CD4-positive, alpha-beta T cell (primary cell): ENCODE data around the gene CTNNA3. TPM values are rescaled to one million over a fixed set of nuclear protein-coding genes. Genes with fewer than 3 reads are reported as not detected.

ENCODE experiments used
- ATAC-seq: fragments of 200-7000 bp; cut with Tn5 transposase; one replicate; pipeline ENCODE4 v1.10.0; 2022; ENCODE audit warnings: mild to moderate bottlenecking; ENCODE audit not compliant: poor library complexity
- CTCF ChIA-PET: fragments of 350-600 bp; sonication (Branson Sonifier 250); formaldehyde crosslinking; loops from one replicate; lab custom pipeline; 2021; ENCODE audit warnings: antibody characterized with exemption, inconsistent platforms; lab: Charles Lee
- POLR2A ChIA-PET: fragments of 350-600 bp; sonication (Branson Sonifier 250); formaldehyde crosslinking; loops from one replicate; lab custom pipeline; 2021; ENCODE audit warnings: antibody characterized with exemption, inconsistent platforms; lab: Charles Lee
- DNase-seq, 14 experiments: peaks; one replicate each; pipeline ENCODE4 v3.0.0-alpha.2; 2013 to 2020; ENCODE audit warnings: mixed read lengths in 2 of 14
- H3K27ac ChIP-seq, 2 donors: one replicate each; pipeline versions ENCODE4 v1.5.1 to v1.7.0; 2013; ENCODE audit warnings: low read length in 2 of 2, low read depth in 1 of 2, mild to moderate bottlenecking in 1 of 2
- H3K27me3 ChIP-seq, 2 experiments: 1 replicate in 1 of 2; 2 replicates in 1 of 2; pipeline versions ENCODE4 v1.6.1 to v1.7.0; 2013; ENCODE audit warnings: low read length in 2 of 2, control low read depth in 1 of 2, mild to moderate bottlenecking in 1 of 2, moderate library complexity in 1 of 2; ENCODE audit not compliant: insufficient read depth in 2 of 2, control insufficient read depth in 1 of 2
- H3K36me3 ChIP-seq: one replicate; pipeline ENCODE4 v1.6.1; 2013; ENCODE audit warnings: low read length, control low read depth; ENCODE audit not compliant: insufficient read depth
- H3K4me1 ChIP-seq: one replicate; pipeline ENCODE4 v1.6.1; 2013; ENCODE audit warnings: low read length, control low read depth; ENCODE audit not compliant: insufficient read depth
- H3K4me3 ChIP-seq: one replicate; pipeline ENCODE4 v1.5.1; 2013; ENCODE audit warnings: mild to moderate bottlenecking, low read length, moderate library complexity
- H3K9me3 ChIP-seq, 2 experiments: 1 replicate in 1 of 2; 2 replicates in 1 of 2; pipeline versions ENCODE4 v1.6.1 to v1.7.0; 2013; ENCODE audit warnings: low read length in 2 of 2, mild to moderate bottlenecking in 2 of 2, control low read depth in 1 of 2, moderate library complexity in 1 of 2; ENCODE audit not compliant: control insufficient read depth in 1 of 2, insufficient read depth in 1 of 2
- H3K27ac Mint-ChIP-seq: one replicate; pipeline ENCODE4 v1.8.0; 2020; ENCODE audit warnings: mixed read lengths
- H3K27me3 Mint-ChIP-seq: one replicate; pipeline ENCODE4 v1.8.0; 2021; ENCODE audit warnings: mixed read lengths
- H3K36me3 Mint-ChIP-seq: one replicate; pipeline ENCODE4 v1.8.0; 2021; ENCODE audit warnings: low read depth, mixed read lengths
- H3K4me1 Mint-ChIP-seq: one replicate; pipeline ENCODE4 v1.8.0; 2021; ENCODE audit warnings: low read depth, mixed read lengths
- H3K4me3 Mint-ChIP-seq: one replicate; pipeline ENCODE4 v1.8.0; 2020; ENCODE audit warnings: mild to moderate bottlenecking, mixed read lengths
- H3K9me3 Mint-ChIP-seq: one replicate; pipeline ENCODE4 v1.8.0; 2020; ENCODE audit warnings: mixed read lengths
- CTCF ChIP-seq: fragments of 200-600 bp; IDR thresholded peaks from one replicate; pipeline ENCODE4 v1.8.0; 2022; ENCODE audit warnings: antibody characterized with exemption, mild to moderate bottlenecking
- intact Hi-C, 2 experiments: fragments of 100-400 bp; cut with DNase I in 1 of 2; cut with micrococcal nuclease in 1 of 2; formaldehyde crosslinking; loops; one replicate each; pipeline versions ENCODE4 v1.15.1 to v1.9.0; 2023 to 2025; cut with DNase I, micrococcal nuclease
- total RNA-seq, 174 experiments: library from RNA in 2 of 174; stranded (reverse) in 2 of 174; gene quantifications; one replicate each; pipeline ENCODE4 v1.2.3 and lab custom pipeline; 2021 to 2026

The CTNNA3 gene
- total RNA-seq, 2 experiments from 2014 or later, result 0.80 TPM; not detected in 1

GRCh38 chr10:66180581-66181318 lies 1515.2 kb downstream of the CTNNA3 start:
- H3K4me3 ChIP-seq, result no peak overlapping the region
- no peak overlapping the region for H3K27ac Mint-ChIP-seq
- H3K27me3 ChIP-seq, result no peaks in the 10 kb centered on the region
- TF ChIP-seq CTCF, result peak; percentile 71
- no peaks in the 10 kb centered on the region for H3K27me3 Mint-ChIP-seq
- peak in 5 of 14 experiments; percentile 3 to 64 (median 46) for DNase-seq
- ChIA-PET POLR2A (no interaction called here), CTCF (interaction anchor here (1.2 kb wide), 1 partner anchor 1598 kb away, joined by 3 read pairs; no protein-coding TSS in a partner anchor)
- peak; percentile 66 for ATAC-seq
- H3K4me1 Mint-ChIP-seq, result no peaks in the 10 kb centered on the region
- intact Hi-C loops, result loop anchor here in 1 of 2 experiments (10.0 kb wide), 1 partner anchor 1604 kb away; no protein-coding TSS in a partner anchor
- no peaks in the 10 kb centered on the region for H3K36me3 Mint-ChIP-seq
- no peaks in the 10 kb centered on the region for H3K36me3 ChIP-seq
- H3K9me3 ChIP-seq, result no peaks in the 10 kb centered on the region
- no peaks in the 10 kb centered on the region for H3K9me3 Mint-ChIP-seq
- no peak overlapping the region for H3K27ac ChIP-seq
- H3K4me3 Mint-ChIP-seq, result no peak overlapping the region
- no peaks in the 10 kb centered on the region for H3K4me1 ChIP-seq

GRCh38 chr10:66180021-66180420 lies 1516.0 kb downstream of the CTNNA3 start:
- no peaks in the 10 kb centered on the region for H3K36me3 Mint-ChIP-seq
- H3K4me1 ChIP-seq, result no peaks in the 10 kb centered on the region
- CTCF ChIA-PET, result interaction anchor here (1.2 kb wide), 1 partner anchor 1599 kb away, joined by 3 read pairs; no protein-coding TSS in a partner anchor
- H3K4me1 Mint-ChIP-seq, result no peaks in the 10 kb centered on the region
- POLR2A ChIA-PET, result no interaction called here
- intact Hi-C loops, result loop anchor here in 1 of 2 experiments (10.0 kb wide), 1 partner anchor 1605 kb away; no protein-coding TSS in a partner anchor
- no peak overlapping the region for H3K27ac ChIP-seq
- H3K27ac Mint-ChIP-seq, result no peak overlapping the region
- H3K9me3 Mint-ChIP-seq, result no peaks in the 10 kb centered on the region
- DNase-seq (no peak), ATAC-seq (no peak)
- H3K27me3 Mint-ChIP-seq, result no peaks in the 10 kb centered on the region
- no peak overlapping the region for H3K4me3 Mint-ChIP-seq
- no peak for TF ChIP-seq CTCF
- no peaks in the 10 kb centered on the region for H3K27me3 ChIP-seq
- H3K36me3 ChIP-seq, result no peaks in the 10 kb centered on the region
- no peak overlapping the region for H3K4me3 ChIP-seq
- H3K9me3 ChIP-seq, result no peaks in the 10 kb centered on the region

- POLR2A ChIA-PET, result no interaction called here
- intact Hi-C loops, result no loop called here
Measured at GRCh38 chr10:66176772-66177171, 1519.2 kb downstream of the CTNNA3 start.

More at GRCh38 chr10:66176772-66177171, 1519.2 kb downstream of the CTNNA3 start:
- TF ChIP-seq CTCF, result no peak
- Histone ChIP-seq H3K36me3 (no peaks in the 10 kb centered on the region), H3K4me3 (no peak overlapping the region), H3K9me3 (no peaks in the 10 kb centered on the region), H3K27me3 (no peaks in the 10 kb centered on the region), H3K27ac (no peak overlapping the region), H3K4me1 (no peaks in the 10 kb centered on the region)
- no peak for ATAC-seq
- no peak for DNase-seq
- no peaks in the 10 kb centered on the region for H3K4me1 Mint-ChIP-seq
- H3K27me3 Mint-ChIP-seq, result no peaks in the 10 kb centered on the region
- CTCF ChIA-PET, result no interaction called here
- no peak overlapping the region for H3K4me3 Mint-ChIP-seq
- no peaks in the 10 kb centered on the region for H3K9me3 Mint-ChIP-seq
- H3K27ac Mint-ChIP-seq, result no peak overlapping the region
- no peaks in the 10 kb centered on the region for H3K36me3 Mint-ChIP-seq
